H9 (cell line): Measurements from ENCODE around the gene THRB. TPM values are rescaled to one million over a fixed set of nuclear protein-coding genes. Genes with fewer than 3 reads are reported as not detected.

Experiments used
- DNase-seq: peaks from one replicate; pipeline ENCODE4 v3.0.0-alpha.2; 2017
- H2AFZ ChIP-seq: one replicate; pipeline ENCODE4 v1.6.1; 2013; ENCODE audit warnings: mild to moderate bottlenecking, low read length, control low read depth, moderate library complexity
- H2AK5ac ChIP-seq: 2 replicates; pipeline ENCODE4 v1.6.1; 2013; ENCODE audit warnings: low read length, control low read depth, mixed read lengths; ENCODE audit not compliant: insufficient read length
- H2BK120ac ChIP-seq: one replicate; pipeline ENCODE4 v1.6.1; 2013; ENCODE audit warnings: low read depth, mild to moderate bottlenecking, low read length, control low read depth, inconsistent platforms; ENCODE audit not compliant: poor library complexity, severe bottlenecking
- H2BK12ac ChIP-seq: 2 replicates; pipeline ENCODE4 v1.6.1; 2013; ENCODE audit warnings: low read length, control low read depth, mixed read lengths, low read depth; ENCODE audit not compliant: insufficient read length
- H2BK15ac ChIP-seq: 2 replicates; pipeline ENCODE4 v1.6.1; 2013; ENCODE audit warnings: low read depth, low read length, control low read depth
- H2BK20ac ChIP-seq: one replicate; pipeline ENCODE4 v1.6.1; 2013; ENCODE audit warnings: low read depth, mild to moderate bottlenecking, low read length, control low read depth, inconsistent platforms; ENCODE audit not compliant: poor library complexity, severe bottlenecking
- H2BK5ac ChIP-seq: 2 replicates; pipeline ENCODE4 v1.6.1; 2013; ENCODE audit warnings: low read length, control low read depth, mixed read lengths; ENCODE audit not compliant: insufficient read length
- H3K14ac ChIP-seq: 2 replicates; pipeline ENCODE4 v1.6.1; 2013; ENCODE audit warnings: low read length, control low read depth; ENCODE audit not compliant: insufficient read depth
- H3K18ac ChIP-seq: 2 replicates; pipeline ENCODE4 v1.6.1; 2013; ENCODE audit warnings: low read depth, mild to moderate bottlenecking, mixed read lengths, low read length, control low read depth; ENCODE audit not compliant: insufficient read length
- H3K23ac ChIP-seq: 2 replicates; pipeline ENCODE4 v1.6.1; 2013; ENCODE audit warnings: low read length, control low read depth, mixed read lengths, low read depth; ENCODE audit not compliant: insufficient read length
- H3K23me2 ChIP-seq: 2 replicates; pipeline ENCODE4 v1.6.1; 2013; ENCODE audit warnings: low read depth, mild to moderate bottlenecking, mixed read lengths, low read length, control low read depth; ENCODE audit not compliant: insufficient read length, poor library complexity, severe bottlenecking
- H3K27ac ChIP-seq: 2 replicates; pipeline ENCODE4 v1.5.1; 2013; ENCODE audit warnings: low read length, control low read depth, mixed read lengths, low read depth; ENCODE audit not compliant: insufficient read length
- H3K27me3 ChIP-seq: 2 replicates; pipeline ENCODE4 v1.6.1; 2013; ENCODE audit warnings: low read length, control low read depth, inconsistent platforms; ENCODE audit not compliant: insufficient read depth
- H3K4ac ChIP-seq: 2 replicates; pipeline ENCODE4 v1.6.1; 2013; ENCODE audit warnings: low read depth, mild to moderate bottlenecking, control low read depth, inconsistent platforms, low read length, moderate library complexity
- H3K4me1 ChIP-seq: 2 replicates; pipeline ENCODE4 v1.6.1; 2013; ENCODE audit warnings: low read length, control low read depth, inconsistent platforms; ENCODE audit not compliant: insufficient read depth
- H3K4me2 ChIP-seq: 2 replicates; pipeline ENCODE4 v1.6.1; 2013; ENCODE audit warnings: low read length, control low read depth, mixed read lengths; ENCODE audit not compliant: insufficient read length, insufficient read depth
- H3K56ac ChIP-seq: 2 replicates; pipeline ENCODE4 v1.6.1; 2013; ENCODE audit warnings: low read depth, mild to moderate bottlenecking, mixed read lengths, low read length, control low read depth; ENCODE audit not compliant: insufficient read length
- H3K79me1 ChIP-seq: 2 replicates; pipeline ENCODE4 v1.6.1; 2013; ENCODE audit warnings: low read depth, mild to moderate bottlenecking, moderate library complexity, low read length, control low read depth, inconsistent platforms; ENCODE audit not compliant: insufficient read depth, poor library complexity, severe bottlenecking
- H3K79me2 ChIP-seq: 2 replicates; pipeline ENCODE4 v1.6.1; 2013; ENCODE audit warnings: low read length, control low read depth, inconsistent platforms; ENCODE audit not compliant: insufficient read depth
- H3K9ac ChIP-seq: 2 replicates; pipeline ENCODE4 v1.6.1; 2013; ENCODE audit warnings: low read length, control low read depth, mixed read lengths; ENCODE audit not compliant: insufficient read length; ENCODE audit errors: extremely low read depth
- H3K9me3 ChIP-seq: one replicate; pipeline ENCODE4 v1.6.1; 2013; ENCODE audit warnings: low read depth, low read length, inconsistent platforms; ENCODE audit not compliant: control insufficient read depth
- H3T11ph ChIP-seq: one replicate; pipeline ENCODE4 v1.6.1; 2013; ENCODE audit warnings: mild to moderate bottlenecking, low read length, control low read depth, inconsistent platforms
- H4K20me1 ChIP-seq: one replicate; pipeline ENCODE4 v1.6.1; 2013; ENCODE audit not compliant: control insufficient read depth, insufficient read length, insufficient read depth
- H4K5ac ChIP-seq: 2 replicates; pipeline ENCODE4 v1.6.1; 2013; ENCODE audit warnings: low read depth, mild to moderate bottlenecking, mixed read lengths, low read length, control low read depth; ENCODE audit not compliant: insufficient read length
- H4K8ac ChIP-seq: replicated peaks from 2 replicates; pipeline ENCODE4 v1.6.1; 2013; ENCODE audit warnings: low read length, control low read depth, mixed read lengths, low read depth; ENCODE audit not compliant: insufficient read length
- H4K91ac ChIP-seq: 2 replicates; pipeline ENCODE4 v1.6.1; 2013; ENCODE audit warnings: low read depth, mild to moderate bottlenecking, moderate library complexity, mixed read lengths, low read length, control low read depth; ENCODE audit not compliant: insufficient read length
- H3K27ac Mint-ChIP-seq, 3 experiments: 2 replicates in 2 of 3; 3 replicates in 1 of 3; pipeline ENCODE4 v1.8.0; 2020 to 2021; ENCODE audit warnings: mixed read lengths in 3 of 3, mild to moderate bottlenecking in 1 of 3, moderate library complexity in 1 of 3
- H3K27me3 Mint-ChIP-seq: 2 replicates; pipeline ENCODE4 v1.8.0; 2021; ENCODE audit warnings: low read depth, mild to moderate bottlenecking, moderate library complexity, mixed read lengths
- H3K36me3 Mint-ChIP-seq, 3 experiments: 2 replicates in 2 of 3; 3 replicates in 1 of 3; pipeline ENCODE4 v1.8.0; 2020 to 2021; ENCODE audit warnings: low read depth in 3 of 3, mixed read lengths in 3 of 3; ENCODE audit not compliant: insufficient read depth in 1 of 3
- H3K4me1 Mint-ChIP-seq, 2 experiments: 2 replicates each; pipeline ENCODE4 v1.8.0; 2020; ENCODE audit warnings: mixed read lengths in 2 of 2
- H3K4me3 Mint-ChIP-seq, 2 experiments: 2 replicates in 1 of 2; 3 replicates in 1 of 2; pipeline ENCODE4 v1.8.0; 2020 to 2021; ENCODE audit warnings: mild to moderate bottlenecking in 2 of 2, mixed read lengths in 2 of 2, moderate library complexity in 1 of 2
- H3K9me3 Mint-ChIP-seq, 2 experiments: 2 replicates in 1 of 2; 3 replicates in 1 of 2; pipeline ENCODE4 v1.8.0; 2020; ENCODE audit warnings: mild to moderate bottlenecking in 2 of 2, mixed read lengths in 2 of 2, moderate library complexity in 1 of 2
- CTCF ChIP-seq: fragments of 200-600 bp; sonication (generic); conservative IDR thresholded peaks from 3 replicates; pipeline ENCODE4 v1.8.0; 2021; ENCODE audit warnings: antibody characterized with exemption, mild to moderate bottlenecking
- WGBS: extraction: QIAGEN DNeasy Blood & Tissue Kit; methylation state at CpG from one replicate; pipeline ENCODE4 v1.1.7; 2013; ENCODE audit warnings: missing lambda C conversion rate, low lambda C conversion rate, mixed read lengths; ENCODE audit not compliant: insufficient read length; ENCODE audit errors: extremely low coverage; 5-methylcytosine and 5-hydroxymethylcytosine counted together
- total RNA-seq: library from RNA; stranded (reverse); gene quantifications from 2 replicates; pipeline ENCODE4 v1.2.1, GENCODE V29; 2021

THRB gene
- total RNA-seq, 1 experiment from 2014 or later: 8.6 TPM

- no peak overlapping the region for H3T11ph ChIP-seq
- no peaks in the 10 kb centered on the region for H3K79me2 ChIP-seq
- H4K20me1 ChIP-seq: no peaks in the 10 kb centered on the region
- no peak overlapping the region for H4K8ac ChIP-seq
- no peak overlapping the region for H3K4ac ChIP-seq
- no peak overlapping the region for H2BK12ac ChIP-seq
- H3K56ac ChIP-seq: no peak overlapping the region
- no CpG with 5 or more reads among the region's 3 CpGs for WGBS
- H3K36me3 Mint-ChIP-seq: no peaks in the 10 kb centered on the region
- H4K5ac ChIP-seq: no peak overlapping the region
- no peak overlapping the region for H2BK120ac ChIP-seq
- H3K18ac ChIP-seq: no peak overlapping the region
- H3K27me3 Mint-ChIP-seq: no peaks in the 10 kb centered on the region
- H3K27ac ChIP-seq: no peak overlapping the region
- DNase-seq: no peak
- H3K14ac ChIP-seq: no peak overlapping the region
- no peak overlapping the region for H4K91ac ChIP-seq
- no peak for TF ChIP-seq CTCF
- no peaks in the 10 kb centered on the region for H3K9me3 Mint-ChIP-seq
- H3K27me3 ChIP-seq: no peaks in the 10 kb centered on the region
- H3K23me2 ChIP-seq: no peaks in the 10 kb centered on the region
- H3K27ac Mint-ChIP-seq: no peak overlapping the region
- H3K9ac ChIP-seq: no peak overlapping the region
- H3K79me1 ChIP-seq: peaks cover 2% of the 10 kb centered on the region
- no peak overlapping the region for H3K23ac ChIP-seq
- H3K4me1 ChIP-seq: no peaks in the 10 kb centered on the region
- no peaks in the 10 kb centered on the region for H3K9me3 ChIP-seq
- H3K4me2 ChIP-seq: no peak overlapping the region
- H2AK5ac ChIP-seq: no peak overlapping the region
- H2BK20ac ChIP-seq: no peak overlapping the region
- H2AFZ ChIP-seq: no peak overlapping the region
- H3K4me1 Mint-ChIP-seq: no peaks in the 10 kb centered on the region
- H2BK15ac ChIP-seq: no peak overlapping the region
- H3K4me3 Mint-ChIP-seq: no peak overlapping the region
- no peak overlapping the region for H2BK5ac ChIP-seq
Measured at GRCh38 chr3:24271228-24271627, 223.4 kb downstream of the THRB start.
